ENCODE data around the gene SKI. TPM values are rescaled to one million over a fixed set of nuclear protein-coding genes. Genes with fewer than 3 reads are reported as not detected.

Gene SKI
- total and polyA plus RNA-seq, 9 of the 15 experiments (the other 6 are each of a cell fraction or from before 2014, with no cell fraction given) = 0.10 to 60.5 (median 4.6) TPM

DNA sequence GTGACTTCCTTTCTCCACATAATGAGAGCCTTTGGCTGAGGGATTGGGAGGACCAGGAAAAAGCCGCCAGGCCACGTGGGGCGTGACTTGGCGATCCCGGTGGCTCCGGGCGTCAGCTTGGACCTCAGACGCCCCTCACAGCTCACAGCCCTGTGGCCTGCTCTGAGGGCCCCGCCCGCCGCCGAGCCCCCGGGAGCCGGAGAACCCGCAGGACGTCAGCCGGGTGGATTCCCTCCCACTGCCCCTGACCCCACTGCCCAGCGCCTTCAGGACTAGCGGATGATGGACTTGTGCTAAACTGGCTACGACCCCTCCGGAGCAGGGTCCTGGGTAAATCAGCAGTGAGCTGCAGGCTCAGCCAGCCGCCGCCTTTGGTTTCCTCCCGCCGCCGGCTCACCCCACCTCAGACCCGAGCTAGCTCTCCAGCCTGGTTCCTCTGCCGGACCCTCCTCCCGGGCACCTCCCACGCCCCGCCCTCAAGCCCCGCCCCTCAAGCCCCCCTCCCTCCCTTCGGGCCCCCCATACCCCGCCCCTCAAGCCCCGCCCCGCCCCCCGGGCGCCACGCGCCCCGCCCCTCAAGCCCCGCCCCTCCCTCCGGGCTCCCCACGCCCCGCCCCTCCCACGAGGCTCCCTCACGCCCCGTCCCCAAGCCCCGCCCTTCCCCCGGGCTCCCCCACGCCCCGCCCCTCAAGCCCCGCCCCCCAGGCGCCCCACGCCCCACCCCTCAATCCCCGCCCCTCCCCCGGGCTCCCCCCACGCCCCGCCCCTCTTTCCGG lies 23.5 kb upstream of the SKI start (continued):
- TF ChIP-seq, protein P1, sequence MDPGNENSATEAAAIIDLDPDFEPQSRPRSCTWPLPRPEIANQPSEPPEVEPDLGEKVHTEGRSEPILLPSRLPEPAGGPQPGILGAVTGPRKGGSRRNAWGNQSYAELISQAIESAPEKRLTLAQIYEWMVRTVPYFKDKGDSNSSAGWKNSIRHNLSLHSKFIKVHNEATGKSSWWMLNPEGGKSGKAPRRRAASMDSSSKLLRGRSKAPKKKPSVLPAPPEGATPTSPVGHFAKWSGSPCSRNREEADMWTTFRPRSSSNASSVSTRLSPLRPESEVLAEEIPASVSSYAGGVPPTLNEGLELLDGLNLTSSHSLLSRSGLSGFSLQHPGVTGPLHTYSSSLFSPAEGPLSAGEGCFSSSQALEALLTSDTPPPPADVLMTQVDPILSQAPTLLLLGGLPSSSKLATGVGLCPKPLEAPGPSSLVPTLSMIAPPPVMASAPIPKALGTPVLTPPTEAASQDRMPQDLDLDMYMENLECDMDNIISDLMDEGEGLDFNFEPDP (CRISPR knock-in tag; IDR thresholded peaks at IDR 0.05) = no peak
- TF ChIP-seq SRF (CRISPR knock-in tag; IDR thresholded peaks at IDR 0.05) (0 out of 4 replicates have a peak, but pooled peaks of 1 of the 2 experiments have one; percentile 28), RBFOX2 (IDR thresholded peaks at IDR 0.05; ENCODE audit: low read depth, low read length) (peak; percentile 52), HDAC6 (IDR thresholded peaks at IDR 0.05; ENCODE audit: low read depth, low read length) (0 out of 2 replicates have a peak, but pooled peaks have one; percentile 32), CXXC5 (CRISPR knock-in tag; IDR thresholded peaks at IDR 0.05) (peak; percentile 26; the same call in 1 of the 2 replicates), DMBX1 (CRISPR knock-in tag; IDR thresholded peaks at IDR 0.05; ENCODE audit: borderline replicate concordance) (no peak), TOE1 (IDR thresholded peaks at IDR 0.05; ENCODE audit: borderline replicate concordance) (no peak), TOE1 (CRISPR knock-in tag; IDR thresholded peaks at IDR 0.05; ENCODE audit: borderline replicate concordance, low read depth) (no peak), PHB (CRISPR knock-in tag; IDR thresholded peaks at IDR 0.05) (no peak), ZNF778 (CRISPR knock-in tag; IDR thresholded peaks at IDR 0.05) (no peak), ZNF354B (CRISPR knock-in tag; IDR thresholded peaks at IDR 0.05) (no peak), SAFB (IDR thresholded peaks at IDR 0.05; ENCODE audit: borderline replicate concordance, low read depth, low read length) (no peak), MTA3 (IDR thresholded peaks at IDR 0.05; ENCODE audit: borderline replicate concordance) (0 out of 2 replicates have a peak, but pooled peaks have one; percentile 27), NFE2 (IDR thresholded peaks at IDR 0.05; ENCODE audit: low read depth) (0 out of 2 replicates have a peak, but pooled peaks have one; percentile 9), HNRNPLL (IDR thresholded peaks at IDR 0.05; ENCODE audit: low read depth, low read length, poor library complexity, severe bottlenecking) (peak; percentile 22), KDM4B (IDR thresholded peaks at IDR 0.05; ENCODE audit: borderline replicate concordance in 2 of 2, low read depth in 1 of 2) (no peak; a peak in 1 of 4 replicates), ASH1L (IDR thresholded peaks at IDR 0.05; ENCODE audit: borderline replicate concordance, low read depth, partially characterized antibody) (no peak), PHF21A (IDR thresholded peaks at IDR 0.05; ENCODE audit: borderline replicate concordance, low read depth) (no peak)
- TF ChIP-seq, protein P2, sequence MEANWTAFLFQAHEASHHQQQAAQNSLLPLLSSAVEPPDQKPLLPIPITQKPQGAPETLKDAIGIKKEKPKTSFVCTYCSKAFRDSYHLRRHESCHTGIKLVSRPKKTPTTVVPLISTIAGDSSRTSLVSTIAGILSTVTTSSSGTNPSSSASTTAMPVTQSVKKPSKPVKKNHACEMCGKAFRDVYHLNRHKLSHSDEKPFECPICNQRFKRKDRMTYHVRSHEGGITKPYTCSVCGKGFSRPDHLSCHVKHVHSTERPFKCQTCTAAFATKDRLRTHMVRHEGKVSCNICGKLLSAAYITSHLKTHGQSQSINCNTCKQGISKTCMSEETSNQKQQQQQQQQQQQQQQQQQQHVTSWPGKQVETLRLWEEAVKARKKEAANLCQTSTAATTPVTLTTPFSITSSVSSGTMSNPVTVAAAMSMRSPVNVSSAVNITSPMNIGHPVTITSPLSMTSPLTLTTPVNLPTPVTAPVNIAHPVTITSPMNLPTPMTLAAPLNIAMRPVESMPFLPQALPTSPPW (CRISPR knock-in tag; IDR thresholded peaks at IDR 0.05) = peak; percentile 100
- TF ChIP-seq, protein P3, sequence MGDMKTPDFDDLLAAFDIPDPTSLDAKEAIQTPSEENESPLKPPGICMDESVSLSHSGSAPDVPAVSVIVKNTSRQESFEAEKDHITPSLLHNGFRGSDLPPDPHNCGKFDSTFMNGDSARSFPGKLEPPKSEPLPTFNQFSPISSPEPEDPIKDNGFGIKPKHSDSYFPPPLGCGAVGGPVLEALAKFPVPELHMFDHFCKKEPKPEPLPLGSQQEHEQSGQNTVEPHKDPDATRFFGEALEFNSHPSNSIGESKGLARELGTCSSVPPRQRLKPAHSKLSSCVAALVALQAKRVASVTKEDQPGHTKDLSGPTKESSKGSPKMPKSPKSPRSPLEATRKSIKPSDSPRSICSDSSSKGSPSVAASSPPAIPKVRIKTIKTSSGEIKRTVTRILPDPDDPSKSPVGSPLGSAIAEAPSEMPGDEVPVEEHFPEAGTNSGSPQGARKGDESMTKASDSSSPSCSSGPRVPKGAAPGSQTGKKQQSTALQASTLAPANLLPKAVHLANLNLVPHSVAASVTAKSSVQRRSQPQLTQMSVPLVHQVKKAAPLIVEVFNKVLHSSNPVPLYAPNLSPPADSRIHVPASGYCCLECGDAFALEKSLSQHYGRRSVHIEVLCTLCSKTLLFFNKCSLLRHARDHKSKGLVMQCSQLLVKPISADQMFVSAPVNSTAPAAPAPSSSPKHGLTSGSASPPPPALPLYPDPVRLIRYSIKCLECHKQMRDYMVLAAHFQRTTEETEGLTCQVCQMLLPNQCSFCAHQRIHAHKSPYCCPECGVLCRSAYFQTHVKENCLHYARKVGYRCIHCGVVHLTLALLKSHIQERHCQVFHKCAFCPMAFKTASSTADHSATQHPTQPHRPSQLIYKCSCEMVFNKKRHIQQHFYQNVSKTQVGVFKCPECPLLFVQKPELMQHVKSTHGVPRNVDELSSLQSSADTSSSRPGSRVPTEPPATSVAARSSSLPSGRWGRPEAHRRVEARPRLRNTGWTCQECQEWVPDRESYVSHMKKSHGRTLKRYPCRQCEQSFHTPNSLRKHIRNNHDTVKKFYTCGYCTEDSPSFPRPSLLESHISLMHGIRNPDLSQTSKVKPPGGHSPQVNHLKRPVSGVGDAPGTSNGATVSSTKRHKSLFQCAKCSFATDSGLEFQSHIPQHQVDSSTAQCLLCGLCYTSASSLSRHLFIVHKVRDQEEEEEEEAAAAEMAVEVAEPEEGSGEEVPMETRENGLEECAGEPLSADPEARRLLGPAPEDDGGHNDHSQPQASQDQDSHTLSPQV (IDR thresholded peaks at IDR 0.05) = no peak

All from K562 (cell line).